ENCODE results near the gene GALNT5.

GALNT5 gene

DNA sequence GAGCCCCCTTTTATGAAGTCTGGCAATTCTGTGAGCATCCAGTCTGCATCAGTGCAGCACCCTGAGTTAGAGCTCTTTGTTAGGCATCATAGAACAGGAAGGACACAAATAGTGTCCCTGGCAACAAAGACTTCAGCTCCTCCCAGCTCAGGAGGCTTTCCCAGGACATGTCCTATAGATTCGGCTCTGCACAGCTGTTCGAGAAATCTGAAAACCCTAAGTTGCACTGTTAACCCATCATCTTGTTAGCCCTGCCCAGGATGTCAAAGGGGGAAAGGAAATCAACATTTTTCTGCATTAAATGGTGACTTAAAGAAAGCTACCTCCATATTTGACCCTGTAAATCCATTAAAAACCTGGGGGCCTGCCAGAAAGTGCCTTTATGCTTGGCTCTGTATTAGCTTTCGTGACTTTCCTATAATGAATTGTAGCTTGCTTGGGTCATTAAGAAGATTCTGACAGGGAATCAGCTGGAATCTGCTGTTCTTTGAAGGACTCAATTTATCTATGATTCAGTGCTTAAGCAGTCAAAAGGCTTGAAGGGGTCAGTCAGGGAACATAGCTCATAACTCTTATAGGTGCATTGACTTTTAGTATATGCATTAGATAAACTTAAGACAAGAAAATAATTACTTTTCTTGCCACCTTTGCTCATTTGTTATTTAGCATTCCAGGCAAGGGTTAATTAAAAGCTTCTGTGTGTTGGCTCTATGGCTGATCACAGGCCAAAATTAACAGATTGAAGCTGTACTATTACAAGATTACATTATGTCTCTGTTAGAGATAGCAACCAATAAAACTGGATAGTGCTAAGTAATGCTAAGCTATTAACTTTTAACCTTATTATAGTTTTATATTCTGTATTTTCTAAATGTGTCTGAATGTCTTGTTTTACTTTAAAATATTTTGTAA, 47.6 kb downstream of the GALNT5 start:
- DNase-seq (ENCODE audit: extremely low read depth, low read depth) = no peak

DNA sequence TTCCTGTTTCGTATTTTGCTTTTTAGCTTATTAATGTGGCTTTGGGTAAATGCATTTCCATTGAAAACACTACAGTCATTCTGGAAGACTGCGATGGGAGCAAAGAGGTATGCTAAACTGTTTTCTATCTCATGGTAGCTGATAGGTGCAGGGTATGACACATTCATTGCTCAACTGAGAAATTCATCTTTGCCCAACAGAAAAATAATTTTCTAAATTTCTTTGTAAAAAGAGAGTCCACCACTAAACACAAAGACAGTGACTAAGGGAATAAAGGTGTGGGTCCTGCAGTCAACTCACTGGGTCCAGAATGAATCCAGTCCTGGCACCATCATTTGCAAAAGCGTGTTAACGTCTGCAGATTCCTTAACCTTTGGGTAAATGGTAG, 48.2 kb downstream of the GALNT5 start:
- TF ChIP-seq, protein P1, sequence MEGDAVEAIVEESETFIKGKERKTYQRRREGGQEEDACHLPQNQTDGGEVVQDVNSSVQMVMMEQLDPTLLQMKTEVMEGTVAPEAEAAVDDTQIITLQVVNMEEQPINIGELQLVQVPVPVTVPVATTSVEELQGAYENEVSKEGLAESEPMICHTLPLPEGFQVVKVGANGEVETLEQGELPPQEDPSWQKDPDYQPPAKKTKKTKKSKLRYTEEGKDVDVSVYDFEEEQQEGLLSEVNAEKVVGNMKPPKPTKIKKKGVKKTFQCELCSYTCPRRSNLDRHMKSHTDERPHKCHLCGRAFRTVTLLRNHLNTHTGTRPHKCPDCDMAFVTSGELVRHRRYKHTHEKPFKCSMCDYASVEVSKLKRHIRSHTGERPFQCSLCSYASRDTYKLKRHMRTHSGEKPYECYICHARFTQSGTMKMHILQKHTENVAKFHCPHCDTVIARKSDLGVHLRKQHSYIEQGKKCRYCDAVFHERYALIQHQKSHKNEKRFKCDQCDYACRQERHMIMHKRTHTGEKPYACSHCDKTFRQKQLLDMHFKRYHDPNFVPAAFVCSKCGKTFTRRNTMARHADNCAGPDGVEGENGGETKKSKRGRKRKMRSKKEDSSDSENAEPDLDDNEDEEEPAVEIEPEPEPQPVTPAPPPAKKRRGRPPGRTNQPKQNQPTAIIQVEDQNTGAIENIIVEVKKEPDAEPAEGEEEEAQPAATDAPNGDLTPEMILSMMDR (IDR thresholded peaks at IDR 0.05; ENCODE audit: low read depth, low read length) = no peak
- no peak for DNase-seq (ENCODE audit: extremely low read depth, low read depth)

More for the DNA sequence above, 47.6 kb downstream of the GALNT5 start:
- TF ChIP-seq, protein P1 (IDR thresholded peaks at IDR 0.05; ENCODE audit: low read depth, low read length) = no peak

DNA sequence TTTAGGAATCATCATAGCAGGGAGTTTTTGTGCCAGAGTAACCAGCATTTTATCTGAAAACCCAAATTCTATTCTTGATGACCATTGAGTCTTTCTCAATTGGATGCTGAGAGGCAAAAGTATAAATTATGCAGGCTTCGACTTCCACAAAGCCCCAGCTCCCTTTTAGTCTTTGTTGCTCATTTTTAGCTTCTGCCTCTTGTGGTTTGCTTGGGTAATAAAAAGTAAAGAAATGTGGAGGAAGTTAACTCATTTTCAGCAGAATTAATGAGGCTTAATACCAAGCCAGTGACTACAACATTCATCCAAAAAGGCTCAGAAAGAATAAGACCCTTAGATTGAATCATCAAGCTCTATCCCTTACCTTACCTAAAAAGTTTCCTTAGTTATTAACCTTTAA, 49.5 kb downstream of the GALNT5 start:
- no peak for DNase-seq (ENCODE audit: extremely low read depth, low read depth)
- TF ChIP-seq, protein P1 (IDR thresholded peaks at IDR 0.05; ENCODE audit: low read depth, low read length) = no peak

DNA sequence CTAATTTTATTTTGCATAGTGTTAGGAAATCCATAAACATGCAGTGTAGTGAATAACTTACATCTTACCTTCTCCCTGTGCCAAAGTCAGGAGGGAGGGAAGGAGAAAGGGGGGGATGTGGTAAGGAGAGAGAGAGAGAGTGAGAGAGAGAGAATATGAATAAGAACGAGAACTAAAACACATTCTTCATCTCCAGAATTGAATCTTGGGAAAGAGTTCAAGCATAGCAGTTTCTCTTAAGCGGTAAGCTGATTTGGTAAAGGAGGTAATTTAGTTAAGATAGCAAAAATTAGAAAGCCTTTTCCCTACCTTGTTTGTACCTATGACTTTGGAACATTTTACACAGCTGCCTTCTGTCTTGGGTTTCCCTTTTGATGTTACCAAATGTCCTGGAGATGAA, 52.4 kb downstream of the GALNT5 start:
- no peak for DNase-seq (ENCODE audit: extremely low read depth, low read depth)
- TF ChIP-seq, protein P1 (IDR thresholded peaks at IDR 0.05; ENCODE audit: low read depth, low read length) = no peak

DNA sequence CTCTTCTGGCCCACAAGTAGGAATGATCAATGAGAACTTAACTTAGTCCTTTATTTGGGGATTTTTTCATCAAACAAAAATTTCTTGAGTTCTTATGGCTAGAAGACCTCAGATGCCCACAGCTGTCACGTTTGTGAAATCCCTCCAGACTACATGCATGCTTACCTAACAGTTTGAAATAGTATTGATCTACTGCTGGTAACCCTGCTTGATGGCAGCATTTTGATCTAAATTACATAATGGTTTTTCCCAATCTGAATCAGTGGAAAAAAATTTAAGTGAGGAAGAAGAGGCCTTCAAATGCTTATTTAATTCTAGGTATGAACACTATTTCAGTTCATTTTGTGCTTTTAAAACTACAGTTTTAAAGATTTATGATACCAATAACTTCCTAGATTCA, 54.2 kb downstream of the GALNT5 start:
- TF ChIP-seq, protein P1 (IDR thresholded peaks at IDR 0.05; ENCODE audit: low read depth, low read length) = no peak
- no peak for DNase-seq (ENCODE audit: extremely low read depth, low read depth)

DNA sequence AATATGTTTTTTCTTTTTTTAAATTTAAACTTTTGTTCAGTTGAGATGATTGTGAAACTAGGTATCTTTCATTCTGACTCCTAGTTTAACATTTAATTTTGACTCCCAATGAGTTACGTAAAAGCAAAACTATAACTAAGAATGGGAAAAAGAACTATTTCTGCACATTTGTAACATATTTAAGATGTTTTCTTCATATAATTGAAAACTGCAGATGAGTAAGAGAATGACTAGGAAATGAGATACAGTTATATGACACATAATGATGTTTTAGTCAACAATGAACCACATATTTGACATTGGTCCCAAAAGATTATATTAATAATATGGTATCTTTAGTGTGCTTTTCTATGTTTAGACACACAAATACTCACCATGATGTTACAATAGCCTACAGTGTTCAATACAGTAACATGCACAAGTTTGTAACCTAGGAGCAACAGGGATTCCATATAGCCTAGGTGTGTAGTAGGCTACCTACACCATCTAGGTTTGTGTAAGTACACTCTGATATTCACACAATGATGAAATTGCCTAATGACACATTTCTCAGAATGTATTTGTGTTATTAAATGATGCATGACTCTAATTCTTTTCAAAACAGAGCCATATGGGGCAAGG, 55.5 kb downstream of the GALNT5 start:
- DNase-seq (ENCODE audit: extremely low read depth, low read depth) = no peak
- TF ChIP-seq, protein P1 (IDR thresholded peaks at IDR 0.05; ENCODE audit: low read depth, low read length) = no peak

DNA sequence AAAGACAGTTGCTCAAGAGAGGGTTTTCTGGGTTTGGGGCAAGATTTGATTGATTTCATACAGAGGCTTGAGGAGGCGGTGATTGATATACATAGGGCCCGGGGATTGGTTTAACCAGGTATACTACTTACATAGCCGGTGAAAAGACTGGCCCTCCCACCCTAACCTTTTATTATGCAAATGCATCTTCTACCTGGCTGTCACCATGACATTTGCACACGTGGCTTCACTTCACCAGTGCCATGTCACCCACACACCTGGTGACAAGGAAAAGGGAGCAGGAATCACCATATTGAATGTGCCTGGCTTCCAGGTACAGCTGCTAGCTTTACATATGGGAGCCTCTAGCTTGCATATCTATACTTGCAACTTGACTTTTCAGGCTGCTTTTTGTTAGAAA, 58.4 kb downstream of the GALNT5 start:
- DNase-seq (ENCODE audit: extremely low read depth, low read depth) = no peak
- TF ChIP-seq, protein P1 (IDR thresholded peaks at IDR 0.05; ENCODE audit: low read depth, low read length) = no peak
